ENCODE data around the gene PLEKHG4B.
"Not testable (repeated sequence)": the region's sequence is repeated elsewhere in the genome, so short reads cannot be mapped to it uniquely, and the experiment has no call there.

Gene PLEKHG4B

GRCh38 chr5:223791-224190, 131.8 kb downstream of the PLEKHG4B start:
- DNase-seq (ENCODE audit: low read depth), result no peak

DNA sequence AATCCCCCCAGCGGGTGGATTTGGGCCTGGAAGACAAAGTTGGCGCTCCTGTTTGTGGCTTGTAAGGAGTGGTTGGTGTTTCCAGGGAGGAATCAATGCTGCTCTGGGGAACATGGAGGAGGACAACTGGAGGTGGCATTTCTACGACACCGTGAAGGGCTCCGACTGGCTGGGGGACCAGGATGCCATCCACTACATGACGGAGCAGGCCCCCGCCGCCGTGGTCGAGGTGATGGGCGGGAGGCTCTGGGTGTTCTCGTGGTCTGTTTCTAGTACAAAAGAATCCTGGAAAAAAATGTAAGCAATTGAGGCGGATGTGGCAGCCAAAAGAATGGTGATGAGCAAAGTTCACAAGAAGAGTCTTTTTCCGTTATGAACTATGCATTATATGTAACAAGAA, 133.4 kb downstream of the PLEKHG4B start:
- DNase-seq (ENCODE audit: low read depth), result no peak

- not testable (repeated sequence) for DNase-seq (ENCODE audit: low read depth)
These were observed 135.4 kb downstream of the PLEKHG4B start for GRCh38 chr5:227375-227774.

DNA sequence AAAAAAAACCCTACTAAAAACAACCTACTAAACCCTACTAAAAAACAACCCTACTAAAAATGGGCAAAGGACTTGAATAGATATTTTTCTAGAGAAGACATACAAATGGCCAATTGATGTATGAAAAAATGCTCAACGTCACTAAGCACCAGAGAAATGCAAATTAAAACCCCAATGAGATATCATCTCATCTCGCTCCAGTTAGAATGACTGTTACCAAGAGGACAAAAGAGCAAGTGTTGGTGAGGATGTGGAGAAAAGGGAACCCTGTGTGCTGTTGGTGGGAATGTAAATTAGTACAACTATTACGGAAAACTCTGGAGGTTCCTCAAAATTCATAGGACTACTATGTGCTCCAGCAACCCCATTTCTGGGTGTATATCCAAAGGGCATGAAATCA, 136.9 kb downstream of the PLEKHG4B start:
- DNase-seq (ENCODE audit: low read depth), result no peak

DNA sequence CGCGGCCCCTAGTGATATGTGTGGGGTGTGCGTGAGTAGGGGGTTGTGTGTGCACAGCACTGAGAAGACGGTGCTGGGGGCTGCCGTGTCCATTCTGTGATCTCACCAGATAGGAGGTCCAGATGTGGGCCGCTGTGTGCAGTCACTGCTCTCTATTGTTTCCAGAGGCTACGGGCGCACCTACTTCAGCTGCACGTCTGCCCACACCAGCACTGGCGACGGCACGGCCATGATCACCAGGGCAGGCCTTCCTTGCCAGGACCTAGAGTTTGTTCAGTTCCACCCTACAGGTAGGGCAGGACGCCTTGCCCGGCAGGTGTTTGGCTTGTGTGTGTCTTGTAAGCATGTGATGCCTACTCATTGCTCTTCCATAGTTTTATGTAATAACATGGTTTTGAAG, 138.7 kb downstream of the PLEKHG4B start:
- no peak for DNase-seq (ENCODE audit: low read depth)

GRCh38 chr5:231661-232060, 139.7 kb downstream of the PLEKHG4B start:
- no peak for DNase-seq (ENCODE audit: low read depth)

GRCh38 chr5:233426-233825, 141.5 kb downstream of the PLEKHG4B start:
- DNase-seq (ENCODE audit: low read depth), result not testable (repeated sequence)

DNA sequence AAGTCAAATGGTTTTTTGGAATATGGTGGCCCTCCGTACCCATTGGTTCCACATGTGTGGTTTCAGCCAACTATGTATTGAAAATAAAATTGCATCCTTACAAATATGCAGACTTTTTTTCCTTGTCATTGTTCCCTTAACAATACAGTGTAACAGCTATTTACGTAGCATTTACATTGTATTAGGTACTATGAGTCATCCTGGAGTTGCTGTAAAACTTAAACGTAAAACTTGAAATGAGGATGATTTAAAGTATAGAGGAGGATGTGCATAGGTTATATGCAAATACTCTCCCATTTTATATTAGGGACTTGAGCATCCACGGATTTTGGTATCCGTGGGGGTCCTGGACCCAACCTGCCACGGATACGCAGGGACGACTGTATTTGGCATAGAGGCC, 142.5 kb downstream of the PLEKHG4B start:
- DNase-seq (ENCODE audit: low read depth), result no peak

DNA sequence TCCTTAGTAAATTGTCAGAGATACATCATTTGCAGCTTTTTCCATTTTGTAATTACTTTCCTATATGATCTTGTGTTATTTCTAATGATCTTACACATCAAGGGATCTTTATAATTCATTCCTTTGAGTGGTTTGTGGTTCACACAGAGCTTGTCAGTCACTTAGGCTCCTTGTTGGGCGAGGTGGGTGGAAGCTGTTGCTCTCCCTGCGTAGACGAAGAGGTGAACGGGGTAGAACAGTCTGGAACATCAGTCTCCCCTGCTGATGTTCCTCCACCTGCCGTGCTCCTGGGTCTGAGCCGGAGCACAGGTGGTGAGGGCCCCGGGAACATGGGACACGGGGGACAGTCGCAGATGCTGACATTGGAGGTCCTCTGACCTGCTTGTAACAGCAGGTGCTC, 143.6 kb downstream of the PLEKHG4B start:
- not testable (repeated sequence) for DNase-seq (ENCODE audit: low read depth)

DNA sequence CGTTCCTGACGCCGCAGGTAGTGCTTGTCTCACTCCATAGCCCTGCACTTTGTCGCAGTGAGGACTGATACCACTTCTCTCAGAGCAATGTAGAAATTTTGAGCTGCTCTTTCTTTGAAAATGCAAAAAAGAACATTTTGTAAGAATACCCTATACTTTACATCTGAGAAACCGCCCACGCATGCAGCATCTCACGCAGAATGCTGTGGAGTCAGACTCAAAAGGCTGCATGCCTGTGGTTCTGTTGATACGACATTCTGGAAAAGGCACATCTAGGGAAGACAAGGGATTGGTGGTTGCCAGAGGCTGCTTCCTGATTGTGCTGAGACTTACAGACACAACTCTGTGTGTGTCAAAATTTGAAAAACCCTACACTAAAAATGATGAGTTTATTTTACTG, 146.0 kb downstream of the PLEKHG4B start:
- not testable (repeated sequence) for DNase-seq (ENCODE audit: low read depth)

Measured in non-pigmented ciliary epithelial cell (primary cell).